Measurements from ENCODE around the gene MOSPD3.
"Not testable (repeated sequence)": the region's sequence is repeated elsewhere in the genome, so short reads cannot be mapped to it uniquely, and the experiment has no call there.

The MOSPD3 gene

GRCh38 chr7:100611983-100612729, at the start of gene MOSPD3:
TSS of gene MOSPD3 (plus strand) at chr7:100612540. CDS start at chr7:100612792, 252 bp downstream.
- DNase-seq, result peak; percentile 99

GRCh38 chr7:100563100-100563564, 49.2 kb upstream of the MOSPD3 start:
- DNase-seq, result no peak

- DNase-seq, result peak; percentile 96
Observed at GRCh38 chr7:100563809-100564400, 48.4 kb upstream of the MOSPD3 start.

- not testable (repeated sequence) for DNase-seq
Observed at GRCh38 chr7:100564405-100564804, 47.9 kb upstream of the MOSPD3 start.

GRCh38 chr7:100565133-100565571, 47.2 kb upstream of the MOSPD3 start:
- DNase-seq, result no peak

GRCh38 chr7:100566018-100566531, 46.3 kb upstream of the MOSPD3 start:
- no peak for DNase-seq

- no peak for DNase-seq
Observed at GRCh38 chr7:100567031-100567730, 45.2 kb upstream of the MOSPD3 start.

- DNase-seq, result no peak
Observed at GRCh38 chr7:100567751-100568175, 44.6 kb upstream of the MOSPD3 start.

- no peak for DNase-seq
Observed at GRCh38 chr7:100568176-100568895, 44.0 kb upstream of the MOSPD3 start.

GRCh38 chr7:100568896-100569844, 43.2 kb upstream of the MOSPD3 start:
- peak; percentile 80 for DNase-seq

- no peak for DNase-seq
Observed at GRCh38 chr7:100570954-100571828, 41.1 kb upstream of the MOSPD3 start.

GRCh38 chr7:100571829-100572116, 40.6 kb upstream of the MOSPD3 start:
- no peak for DNase-seq

GRCh38 chr7:100572281-100572948, 39.9 kb upstream of the MOSPD3 start:
- DNase-seq, result no peak

GRCh38 chr7:100572949-100573675, 39.2 kb upstream of the MOSPD3 start:
- DNase-seq, result no peak

GRCh38 chr7:100573691-100574361, 38.5 kb upstream of the MOSPD3 start, which contains the start of gene SAP25:
TSS of gene SAP25 (minus strand) at chr7:100573900. CDS start at chr7:100573742, 158 bp downstream.
- DNase-seq, result no peak

GRCh38 chr7:100574362-100575205, 37.8 kb upstream of the MOSPD3 start:
- DNase-seq, result no peak

- DNase-seq, result no peak
Observed at GRCh38 chr7:100575206-100575631, 37.1 kb upstream of the MOSPD3 start.

Measured in activated CD8-positive, alpha-beta memory T cell treated with anti-CD3 and anti-CD28 coated beads, Interleukin-2, amount 50 U/mL, for 48 hours (primary cell).